ENCODE measurements around the gene PERM1. TPM values are rescaled to one million over a fixed set of nuclear protein-coding genes. Genes with fewer than 3 reads are reported as not detected.

PERM1 gene
- total RNA-seq, 1 experiment from 2014 or later, result 1.5 TPM

- no peak overlapping the region for H3K27ac ChIP-seq (ENCODE audit: low read length)
- TF ChIP-seq SIN3A (IDR thresholded peaks at IDR 0.05; ENCODE audit: borderline replicate concordance, insufficient read depth, low read depth, low read length), result no peak
- TF ChIP-seq POLR2AphosphoS5 (IDR thresholded peaks at IDR 0.05; ENCODE audit: low read depth, low read length), result no peak
- TF ChIP-seq, protein P1, sequence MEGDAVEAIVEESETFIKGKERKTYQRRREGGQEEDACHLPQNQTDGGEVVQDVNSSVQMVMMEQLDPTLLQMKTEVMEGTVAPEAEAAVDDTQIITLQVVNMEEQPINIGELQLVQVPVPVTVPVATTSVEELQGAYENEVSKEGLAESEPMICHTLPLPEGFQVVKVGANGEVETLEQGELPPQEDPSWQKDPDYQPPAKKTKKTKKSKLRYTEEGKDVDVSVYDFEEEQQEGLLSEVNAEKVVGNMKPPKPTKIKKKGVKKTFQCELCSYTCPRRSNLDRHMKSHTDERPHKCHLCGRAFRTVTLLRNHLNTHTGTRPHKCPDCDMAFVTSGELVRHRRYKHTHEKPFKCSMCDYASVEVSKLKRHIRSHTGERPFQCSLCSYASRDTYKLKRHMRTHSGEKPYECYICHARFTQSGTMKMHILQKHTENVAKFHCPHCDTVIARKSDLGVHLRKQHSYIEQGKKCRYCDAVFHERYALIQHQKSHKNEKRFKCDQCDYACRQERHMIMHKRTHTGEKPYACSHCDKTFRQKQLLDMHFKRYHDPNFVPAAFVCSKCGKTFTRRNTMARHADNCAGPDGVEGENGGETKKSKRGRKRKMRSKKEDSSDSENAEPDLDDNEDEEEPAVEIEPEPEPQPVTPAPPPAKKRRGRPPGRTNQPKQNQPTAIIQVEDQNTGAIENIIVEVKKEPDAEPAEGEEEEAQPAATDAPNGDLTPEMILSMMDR (IDR thresholded peaks at IDR 0.05), result no peak
- TF ChIP-seq, protein P2, sequence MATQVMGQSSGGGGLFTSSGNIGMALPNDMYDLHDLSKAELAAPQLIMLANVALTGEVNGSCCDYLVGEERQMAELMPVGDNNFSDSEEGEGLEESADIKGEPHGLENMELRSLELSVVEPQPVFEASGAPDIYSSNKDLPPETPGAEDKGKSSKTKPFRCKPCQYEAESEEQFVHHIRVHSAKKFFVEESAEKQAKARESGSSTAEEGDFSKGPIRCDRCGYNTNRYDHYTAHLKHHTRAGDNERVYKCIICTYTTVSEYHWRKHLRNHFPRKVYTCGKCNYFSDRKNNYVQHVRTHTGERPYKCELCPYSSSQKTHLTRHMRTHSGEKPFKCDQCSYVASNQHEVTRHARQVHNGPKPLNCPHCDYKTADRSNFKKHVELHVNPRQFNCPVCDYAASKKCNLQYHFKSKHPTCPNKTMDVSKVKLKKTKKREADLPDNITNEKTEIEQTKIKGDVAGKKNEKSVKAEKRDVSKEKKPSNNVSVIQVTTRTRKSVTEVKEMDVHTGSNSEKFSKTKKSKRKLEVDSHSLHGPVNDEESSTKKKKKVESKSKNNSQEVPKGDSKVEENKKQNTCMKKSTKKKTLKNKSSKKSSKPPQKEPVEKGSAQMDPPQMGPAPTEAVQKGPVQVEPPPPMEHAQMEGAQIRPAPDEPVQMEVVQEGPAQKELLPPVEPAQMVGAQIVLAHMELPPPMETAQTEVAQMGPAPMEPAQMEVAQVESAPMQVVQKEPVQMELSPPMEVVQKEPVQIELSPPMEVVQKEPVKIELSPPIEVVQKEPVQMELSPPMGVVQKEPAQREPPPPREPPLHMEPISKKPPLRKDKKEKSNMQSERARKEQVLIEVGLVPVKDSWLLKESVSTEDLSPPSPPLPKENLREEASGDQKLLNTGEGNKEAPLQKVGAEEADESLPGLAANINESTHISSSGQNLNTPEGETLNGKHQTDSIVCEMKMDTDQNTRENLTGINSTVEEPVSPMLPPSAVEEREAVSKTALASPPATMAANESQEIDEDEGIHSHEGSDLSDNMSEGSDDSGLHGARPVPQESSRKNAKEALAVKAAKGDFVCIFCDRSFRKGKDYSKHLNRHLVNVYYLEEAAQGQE (IDR thresholded peaks at IDR 0.05; ENCODE audit: insufficient read depth in 1 of 2, low read depth in 2 of 2, low read length in 1 of 2), result no peak
- no peak for TF ChIP-seq TCF7L2 (IDR thresholded peaks at IDR 0.05; ENCODE audit: low read depth, low read length)
- in situ Hi-C loops (cut with HindIII; ENCODE audit: low pct_unique_long_range_greater_than_20kb, low sequenced_read_pairs), result no loop called here
- BruUV-seq (replicated peaks), result no TSS peak
- peaks cover 16% of the 10 kb centered on the region for H3K4me1 ChIP-seq (ENCODE audit: control insufficient read depth, insufficient read depth, low read length)
- H3K36me3 ChIP-seq (ENCODE audit: control insufficient read depth, insufficient read depth, low read length), result no peaks in the 10 kb centered on the region
- DNase-seq (ENCODE audit: low read depth, low spot score), result no peak
- no peaks in the 10 kb centered on the region for H3K9me3 ChIP-seq (ENCODE audit: control insufficient read depth, insufficient read depth, low read depth, low read length)
- no peak overlapping the region for H3K4me3 ChIP-seq (ENCODE audit: low read depth in 2 of 2, low read length in 2 of 2)
- CTCF ChIA-PET, result no interaction called here
- intact Hi-C loops (cut with micrococcal nuclease; ENCODE audit: unreplicated experiment), result no loop called here
- no peak for ATAC-seq
- no peaks in the 10 kb centered on the region for H3K27me3 ChIP-seq (ENCODE audit: control insufficient read depth, insufficient read depth, low read length)
- POLR2A ChIA-PET, result interaction anchor here (0.6 to 0.8 kb wide), 2 partner anchors 13 to 65 kb away, joined by 3 to 10 read pairs; no protein-coding TSS in a partner anchor
Measured at GRCh38 chr1:993379-993995, 11.6 kb upstream of the PERM1 start.

DNA sequence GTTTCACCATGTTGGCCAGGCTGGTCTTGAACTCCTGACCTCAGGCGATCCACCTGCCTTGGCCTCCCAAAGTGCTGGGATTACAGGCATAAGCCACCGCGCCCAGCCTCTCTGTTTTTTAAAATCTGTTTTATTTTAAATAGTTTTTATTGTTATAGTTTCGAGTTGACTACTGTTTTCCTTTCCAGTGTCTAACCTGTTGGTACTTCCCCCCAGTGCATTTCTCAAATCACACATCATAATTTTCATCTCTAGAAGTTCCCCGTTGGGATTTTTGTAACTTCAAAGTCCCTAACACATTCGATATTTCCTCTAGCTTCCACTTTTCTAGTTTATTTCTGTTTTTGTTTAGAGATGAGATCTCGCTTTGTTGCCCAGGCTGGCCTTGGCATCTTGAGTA, 10.5 kb upstream of the PERM1 start:
- POLR2A ChIA-PET, result no interaction called here

More for the DNA sequence above, 10.5 kb upstream of the PERM1 start:
- ATAC-seq, result no peak
- Histone ChIP-seq H3K27me3 (ENCODE audit: control insufficient read depth, insufficient read depth, low read length) (no peaks in the 10 kb centered on the region), H3K27ac (ENCODE audit: low read length) (no peak overlapping the region), H3K4me3 (ENCODE audit: low read depth in 2 of 2, low read length in 2 of 2) (no peak overlapping the region), H3K36me3 (ENCODE audit: control insufficient read depth, insufficient read depth, low read length) (no peaks in the 10 kb centered on the region), H3K4me1 (ENCODE audit: control insufficient read depth, insufficient read depth, low read length) (peaks cover 11% of the 10 kb centered on the region), H3K9me3 (ENCODE audit: control insufficient read depth, insufficient read depth, low read depth, low read length) (no peaks in the 10 kb centered on the region)
- DNase-seq (ENCODE audit: low read depth, low spot score), result no peak
- in situ Hi-C loops (cut with HindIII; ENCODE audit: low pct_unique_long_range_greater_than_20kb, low sequenced_read_pairs), result no loop called here
- CTCF ChIA-PET, result interaction anchor here (0.6 kb wide), 1 partner anchor 26 kb away, joined by 3 read pairs; no protein-coding TSS in a partner anchor
- intact Hi-C loops (cut with micrococcal nuclease; ENCODE audit: unreplicated experiment), result no loop called here
- TF ChIP-seq TCF7L2 (IDR thresholded peaks at IDR 0.05; ENCODE audit: low read depth, low read length) (no peak), SIN3A (IDR thresholded peaks at IDR 0.05; ENCODE audit: borderline replicate concordance, insufficient read depth, low read depth, low read length) (no peak)
- TF ChIP-seq, protein P2 (IDR thresholded peaks at IDR 0.05; ENCODE audit: insufficient read depth in 1 of 2, low read depth in 2 of 2, low read length in 1 of 2), result no peak
- BruUV-seq (replicated peaks), result no TSS peak

Data from Panc1 (cell line).